GM12878 (cell line): ENCODE results near the gene CBFB. TPM values are rescaled to one million over a fixed set of nuclear protein-coding genes. Genes with fewer than 3 reads are reported as not detected.
A peak's percentile ranks its signal among the peaks of the same experiment; 100 is the strongest.

Source experiments
- ASH2L ChIP-seq: fragments of 300-600, 200-600 bp; sonication (generic); IDR thresholded peaks from 2 replicates; pipeline ENCODE4 v1.6.1; 2017; ENCODE audit warnings: low read depth, mild to moderate bottlenecking, borderline replicate concordance
- CEBPB ChIP-seq, 2 experiments: fragments of 150-350 bp in 1 of 2; IDR thresholded peaks; 2 replicates each; pipeline ENCODE4 v1.6.1; 2012 to 2014; ENCODE audit warnings: low read depth in 2 of 2, low read length in 2 of 2, borderline replicate concordance in 1 of 2, inconsistent platforms in 1 of 2
- CREB1 ChIP-seq: IDR thresholded peaks from 2 replicates; pipeline ENCODE4 v1.6.1; 2012; ENCODE audit warnings: low read depth, mild to moderate bottlenecking, inconsistent platforms
- E2F4 ChIP-seq: IDR thresholded peaks from 2 replicates; pipeline ENCODE4 v1.6.1; 2012; ENCODE audit warnings: low read depth, low read length, improper control_type of control experiment
- FOXK2 ChIP-seq: fragments of 450-650 bp; IDR thresholded peaks from 2 replicates; pipeline ENCODE4 v1.6.1; 2017; ENCODE audit warnings: mild to moderate bottlenecking, moderate library complexity
- GABPA ChIP-seq: IDR thresholded peaks from 2 replicates; pipeline ENCODE4 v1.6.1; 2014; ENCODE audit warnings: antibody characterized with exemption, low read depth, mild to moderate bottlenecking, inconsistent platforms
- HDAC6 ChIP-seq: fragments of 200-600 bp; sonication (generic); IDR thresholded peaks from one replicate; pipeline ENCODE4 v1.8.0; 2017; ENCODE audit warnings: antibody characterized with exemption; ENCODE audit not compliant: unreplicated experiment
- IKZF1 ChIP-seq: fragments of 450-650 bp; conservative IDR thresholded peaks from 2 replicates; pipeline ENCODE4 v1.6.1; 2017; ENCODE audit warnings: antibody characterized with exemption, mild to moderate bottlenecking
- JUNB ChIP-seq: IDR thresholded peaks from 2 replicates; pipeline ENCODE4 v1.6.1; 2016; ENCODE audit warnings: antibody characterized with exemption, mild to moderate bottlenecking
- JUND ChIP-seq: IDR thresholded peaks from 2 replicates; pipeline ENCODE4 v1.6.1; 2012; ENCODE audit warnings: low read depth, mild to moderate bottlenecking, low read length, improper control_type of control experiment, moderate library complexity
- KLF5 ChIP-seq: fragments of 450-650 bp; IDR thresholded peaks from 2 replicates; pipeline ENCODE4 v1.6.1; 2014; ENCODE audit warnings: mild to moderate bottlenecking; ENCODE audit not compliant: partially characterized antibody
- MAX ChIP-seq: IDR thresholded peaks from 2 replicates; pipeline ENCODE4 v1.6.1; 2012; ENCODE audit warnings: low read depth, low read length, improper control_type of control experiment
- MTA2 ChIP-seq: fragments of 450-650 bp; IDR thresholded peaks from 2 replicates; pipeline ENCODE4 v1.6.1; 2016; ENCODE audit warnings: low read depth, mild to moderate bottlenecking, moderate library complexity
- MYB ChIP-seq: fragments of 150-350 bp; IDR thresholded peaks from 2 replicates; pipeline ENCODE4 v1.6.1; 2014; ENCODE audit warnings: mild to moderate bottlenecking, low read depth, low read length, borderline replicate concordance
- MYC ChIP-seq: IDR thresholded peaks from 2 replicates; pipeline ENCODE4 v1.6.1; 2011; ENCODE audit warnings: mild to moderate bottlenecking, low read length, moderate library complexity, inconsistent platforms; ENCODE audit not compliant: insufficient read depth, insufficient replicate concordance, insufficient read length, severe bottlenecking
- NBN ChIP-seq: fragments of 450-650 bp; IDR thresholded peaks from 2 replicates; pipeline ENCODE4 v1.6.1; 2016
- NR2F1 ChIP-seq: fragments of 450-650 bp; conservative IDR thresholded peaks from 2 replicates; pipeline ENCODE4 v1.6.1; 2017; ENCODE audit warnings: mild to moderate bottlenecking
- PAX8 ChIP-seq: fragments of 450-650 bp; IDR thresholded peaks from 2 replicates; pipeline ENCODE4 v1.6.1; 2017; ENCODE audit warnings: mild to moderate bottlenecking, moderate library complexity
- PML ChIP-seq: IDR thresholded peaks from 2 replicates; pipeline ENCODE4 v1.6.1; 2012; ENCODE audit warnings: low read length, inconsistent platforms
- RCOR1 ChIP-seq: conservative IDR thresholded peaks from 2 replicates; pipeline ENCODE4 v1.6.1; 2012; ENCODE audit warnings: low read depth, low read length, improper control_type of control experiment
- RELB ChIP-seq: fragments of 450-650 bp; IDR thresholded peaks from 2 replicates; pipeline ENCODE4 v1.6.1; 2017; ENCODE audit warnings: low read depth, mild to moderate bottlenecking, moderate library complexity
- SMAD5 ChIP-seq: IDR thresholded peaks from 2 replicates; pipeline ENCODE4 v1.6.1; 2016; ENCODE audit warnings: antibody characterized with exemption, low read depth
- SMC3 ChIP-seq: IDR thresholded peaks from 2 replicates; pipeline ENCODE4 v1.6.1; 2011; ENCODE audit warnings: low read length, improper control_type of control experiment, borderline replicate concordance
- SPI1 ChIP-seq: IDR thresholded peaks from 2 replicates; pipeline ENCODE4 v1.6.1; 2011; ENCODE audit warnings: low read depth, mild to moderate bottlenecking, low read length, moderate library complexity, borderline replicate concordance; ENCODE audit not compliant: insufficient read depth
- SUPT20H ChIP-seq: IDR thresholded peaks from 2 replicates; pipeline ENCODE4 v1.6.1; 2011; ENCODE audit warnings: low read depth, mild to moderate bottlenecking, low read length, moderate library complexity, borderline replicate concordance; ENCODE audit not compliant: control insufficient read depth
- TARDBP ChIP-seq: IDR thresholded peaks from 2 replicates; pipeline ENCODE4 v1.6.1; 2016; ENCODE audit warnings: borderline replicate concordance
- TBL1XR1 ChIP-seq: IDR thresholded peaks from 2 replicates; pipeline ENCODE4 v1.6.1; 2012; ENCODE audit warnings: low read depth, low read length, improper control_type of control experiment
- TCF12 ChIP-seq: IDR thresholded peaks from 2 replicates; pipeline ENCODE4 v1.6.1; 2011; ENCODE audit warnings: low read depth, mild to moderate bottlenecking, low read length
- TCF7 ChIP-seq: IDR thresholded peaks from 2 replicates; pipeline ENCODE4 v1.6.1; 2014; ENCODE audit warnings: antibody characterized with exemption, borderline replicate concordance
- ZNF24 ChIP-seq: fragments of 450-650 bp; IDR thresholded peaks from 2 replicates; pipeline ENCODE4 v1.6.1; 2017; ENCODE audit warnings: antibody characterized with exemption, mild to moderate bottlenecking
- ZNF384 ChIP-seq: IDR thresholded peaks from 2 replicates; pipeline ENCODE4 v1.6.1; 2012; ENCODE audit warnings: low read depth, mild to moderate bottlenecking, low read length, improper control_type of control experiment, borderline replicate concordance
- ZNF622 ChIP-seq: fragments of 450-650 bp; IDR thresholded peaks from 2 replicates; pipeline ENCODE4 v1.6.1; 2017; ENCODE audit warnings: mild to moderate bottlenecking, inconsistent platforms
- ZSCAN29 ChIP-seq: fragments of 450-650 bp; IDR thresholded peaks from 2 replicates; pipeline ENCODE4 v1.6.1; 2017; ENCODE audit warnings: mild to moderate bottlenecking, moderate library complexity
- polyA plus RNA-seq, 11 experiments: library from polyadenylated mRNA; depleted of rRNA in 4 of 11; unstranded in 6 of 11; stranded (reverse) in 5 of 11; fragments of >200 nt; fragmentation: Nextera tagmentation in 4 of 11; fragmentation: Illumina TruSeq in 1 of 11; extraction: Ambion mirVana in 4 of 11; extraction: Trizol in 1 of 11; gene quantifications; 1 replicate in 1 of 11; 2 replicates in 10 of 11; pipeline versions ENCODE4 v1.2.1 to v1.2.3, GENCODE V29; 2011 to 2016; ENCODE audit warnings: inconsistent platforms in 2 of 11, missing spikeins in 2 of 11, low read depth in 1 of 11
- total RNA-seq, 4 experiments: library from RNA; depleted of rRNA in 3 of 4; stranded (reverse); fragments of >200 nt in 3 of 4; fragmentation: Illumina TruSeq in 1 of 4; extraction: Trizol in 1 of 4; gene quantifications; 2 replicates each; pipeline versions ENCODE4 v1.2.1 to v1.2.3, GENCODE V29; 2013 to 2021

CBFB gene
- total and polyA plus RNA-seq, 10 of the 15 experiments (the other 5 are each of a cell fraction or from before 2014, with no cell fraction given): 25.3 to 83.8 (median 65.7) TPM

GRCh38 chr16:67028696-67029253 is at the start of gene CBFB (continued):
- TF ChIP-seq ASH2L (no peak), ZNF384 (no peak), JUNB (no peak), SMAD5 (peak; percentile 76), FOXK2 (no peak), SUPT20H (no peak), CREB1 (peak; percentile 51; the same call in 1 of the 2 replicates), TARDBP (no peak), E2F4 (no peak), TCF12 (no peak), NR2F1 (peak; percentile 8; the same call in 1 of the 2 replicates), SPI1 (no peak), MAX (peak; percentile 61; the same call in 1 of the 2 replicates), PAX8 (no peak), JUND (no peak), PML (peak; percentile 93), MYB (no peak), IKZF1 (no peak), GABPA (no peak), SMC3 (no peak), HDAC6 (no peak), RELB (peak; percentile 42; the same call in 1 of the 2 replicates), RCOR1 (no peak), TCF7 (no peak), CEBPB (IDR thresholded peaks at IDR 0.05; ENCODE audit: borderline replicate concordance in 1 of 2, low read depth in 2 of 2, low read length in 2 of 2) (no peak), MTA2 (0 out of 2 replicates have a peak, but pooled peaks have one; percentile 26), ZNF24 (no peak), MYC (no peak), NBN (peak; percentile 87; the same call in 1 of the 2 replicates), ZNF622 (no peak), KLF5 (no peak), ZSCAN29 (no peak), TBL1XR1 (no peak)
